ENCODE results near the gene B4GALNT4. TPM values are rescaled to one million over a fixed set of nuclear protein-coding genes. Genes with fewer than 3 reads are reported as not detected.

Gene B4GALNT4
- total and polyA plus RNA-seq, 2 of the 13 experiments (the other 11 are each of a cell fraction or from before 2014, with no cell fraction given): 30.5 to 50.1 TPM

GRCh38 chr11:353179-353873 is 16.0 kb upstream of the B4GALNT4 start (continued):
- TF ChIP-seq, protein P1, sequence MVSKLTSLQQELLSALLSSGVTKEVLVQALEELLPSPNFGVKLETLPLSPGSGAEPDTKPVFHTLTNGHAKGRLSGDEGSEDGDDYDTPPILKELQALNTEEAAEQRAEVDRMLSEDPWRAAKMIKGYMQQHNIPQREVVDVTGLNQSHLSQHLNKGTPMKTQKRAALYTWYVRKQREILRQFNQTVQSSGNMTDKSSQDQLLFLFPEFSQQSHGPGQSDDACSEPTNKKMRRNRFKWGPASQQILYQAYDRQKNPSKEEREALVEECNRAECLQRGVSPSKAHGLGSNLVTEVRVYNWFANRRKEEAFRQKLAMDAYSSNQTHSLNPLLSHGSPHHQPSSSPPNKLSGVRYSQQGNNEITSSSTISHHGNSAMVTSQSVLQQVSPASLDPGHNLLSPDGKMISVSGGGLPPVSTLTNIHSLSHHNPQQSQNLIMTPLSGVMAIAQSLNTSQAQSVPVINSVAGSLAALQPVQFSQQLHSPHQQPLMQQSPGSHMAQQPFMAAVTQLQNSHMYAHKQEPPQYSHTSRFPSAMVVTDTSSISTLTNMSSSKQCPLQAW (CRISPR knock-in tag; IDR thresholded peaks at IDR 0.05): peak; percentile 20; the same call in 1 of the 2 replicates
- peak; percentile 29; the same call in 1 of the 2 replicates for TF ChIP-seq KMT2B (CRISPR knock-in tag; IDR thresholded peaks at IDR 0.05)
- no peak for TF ChIP-seq TBP (CRISPR knock-in tag; IDR thresholded peaks at IDR 0.05)
- TF ChIP-seq CTCF (CRISPR knock-in tag; IDR thresholded peaks at IDR 0.05): no peak
- TF ChIP-seq SKI (IDR thresholded peaks at IDR 0.05; ENCODE audit: partially characterized antibody): peak; percentile 79
- TF ChIP-seq KMT2A (CRISPR knock-in tag; IDR thresholded peaks at IDR 0.05): peak; percentile 65
- no peak for TF ChIP-seq EZH2 (conservative IDR thresholded peaks at IDR 0.05; ENCODE audit: low read depth, low read length)
- TF ChIP-seq ZNF772 (CRISPR knock-in tag; IDR thresholded peaks at IDR 0.05): peak; percentile 62; the same call in 1 of the 2 replicates
- TF ChIP-seq TGIF2 (CRISPR knock-in tag; IDR thresholded peaks at IDR 0.05): peak; percentile 73; the same call in 1 of the 2 replicates
- TF ChIP-seq ZMYM3 (CRISPR knock-in tag; IDR thresholded peaks at IDR 0.05): no peak
- TF ChIP-seq, protein P2, sequence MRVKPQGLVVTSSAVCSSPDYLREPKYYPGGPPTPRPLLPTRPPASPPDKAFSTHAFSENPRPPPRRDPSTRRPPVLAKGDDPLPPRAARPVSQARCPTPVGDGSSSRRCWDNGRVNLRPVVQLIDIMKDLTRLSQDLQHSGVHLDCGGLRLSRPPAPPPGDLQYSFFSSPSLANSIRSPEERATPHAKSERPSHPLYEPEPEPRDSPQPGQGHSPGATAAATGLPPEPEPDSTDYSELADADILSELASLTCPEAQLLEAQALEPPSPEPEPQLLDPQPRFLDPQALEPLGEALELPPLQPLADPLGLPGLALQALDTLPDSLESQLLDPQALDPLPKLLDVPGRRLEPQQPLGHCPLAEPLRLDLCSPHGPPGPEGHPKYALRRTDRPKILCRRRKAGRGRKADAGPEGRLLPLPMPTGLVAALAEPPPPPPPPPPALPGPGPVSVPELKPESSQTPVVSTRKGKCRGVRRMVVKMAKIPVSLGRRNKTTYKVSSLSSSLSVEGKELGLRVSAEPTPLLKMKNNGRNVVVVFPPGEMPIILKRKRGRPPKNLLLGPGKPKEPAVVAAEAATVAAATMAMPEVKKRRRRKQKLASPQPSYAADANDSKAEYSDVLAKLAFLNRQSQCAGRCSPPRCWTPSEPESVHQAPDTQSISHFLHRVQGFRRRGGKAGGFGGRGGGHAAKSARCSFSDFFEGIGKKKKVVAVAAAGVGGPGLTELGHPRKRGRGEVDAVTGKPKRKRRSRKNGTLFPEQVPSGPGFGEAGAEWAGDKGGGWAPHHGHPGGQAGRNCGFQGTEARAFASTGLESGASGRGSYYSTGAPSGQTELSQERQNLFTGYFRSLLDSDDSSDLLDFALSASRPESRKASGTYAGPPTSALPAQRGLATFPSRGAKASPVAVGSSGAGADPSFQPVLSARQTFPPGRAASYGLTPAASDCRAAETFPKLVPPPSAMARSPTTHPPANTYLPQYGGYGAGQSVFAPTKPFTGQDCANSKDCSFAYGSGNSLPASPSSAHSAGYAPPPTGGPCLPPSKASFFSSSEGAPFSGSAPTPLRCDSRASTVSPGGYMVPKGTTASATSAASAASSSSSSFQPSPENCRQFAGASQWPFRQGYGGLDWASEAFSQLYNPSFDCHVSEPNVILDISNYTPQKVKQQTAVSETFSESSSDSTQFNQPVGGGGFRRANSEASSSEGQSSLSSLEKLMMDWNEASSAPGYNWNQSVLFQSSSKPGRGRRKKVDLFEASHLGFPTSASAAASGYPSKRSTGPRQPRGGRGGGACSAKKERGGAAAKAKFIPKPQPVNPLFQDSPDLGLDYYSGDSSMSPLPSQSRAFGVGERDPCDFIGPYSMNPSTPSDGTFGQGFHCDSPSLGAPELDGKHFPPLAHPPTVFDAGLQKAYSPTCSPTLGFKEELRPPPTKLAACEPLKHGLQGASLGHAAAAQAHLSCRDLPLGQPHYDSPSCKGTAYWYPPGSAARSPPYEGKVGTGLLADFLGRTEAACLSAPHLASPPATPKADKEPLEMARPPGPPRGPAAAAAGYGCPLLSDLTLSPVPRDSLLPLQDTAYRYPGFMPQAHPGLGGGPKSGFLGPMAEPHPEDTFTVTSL (CRISPR knock-in tag; IDR thresholded peaks at IDR 0.05; ENCODE audit: borderline replicate concordance): peak; percentile 63; the same call in 1 of the 2 replicates
- peak; percentile 78; the same call in 1 of the 2 replicates for TF ChIP-seq ZSCAN21 (CRISPR knock-in tag; IDR thresholded peaks at IDR 0.05; ENCODE audit: borderline replicate concordance)
- TF ChIP-seq ZNF224 (CRISPR knock-in tag; IDR thresholded peaks at IDR 0.05): no peak; the same call in 1 of the 2 replicates
- peak; percentile 32; the same call in 1 of the 2 replicates for TF ChIP-seq ZKSCAN8 (CRISPR knock-in tag; IDR thresholded peaks at IDR 0.05; ENCODE audit: borderline replicate concordance)
- TF ChIP-seq TFDP1 (CRISPR knock-in tag; IDR thresholded peaks at IDR 0.05; ENCODE audit: borderline replicate concordance): peak; percentile 64; the same call in 1 of the 2 replicates
- peak; percentile 50; the same call in 1 of the 2 replicates for TF ChIP-seq GATAD1 (CRISPR knock-in tag; IDR thresholded peaks at IDR 0.05)
- no peak for TF ChIP-seq GTF3A (CRISPR knock-in tag; conservative IDR thresholded peaks at IDR 0.05)
